H9 (cell line): ENCODE data around the gene NFIX. TPM values are rescaled to one million over a fixed set of nuclear protein-coding genes. Genes with fewer than 3 reads are reported as not detected.

ENCODE experiments used
- DNase-seq: peaks from one replicate; pipeline ENCODE4 v3.0.0-alpha.2; 2017
- H2AFZ ChIP-seq: one replicate; pipeline ENCODE4 v1.6.1; 2013; ENCODE audit warnings: mild to moderate bottlenecking, low read length, control low read depth, moderate library complexity
- H2AK5ac ChIP-seq: 2 replicates; pipeline ENCODE4 v1.6.1; 2013; ENCODE audit warnings: low read length, control low read depth, mixed read lengths; ENCODE audit not compliant: insufficient read length
- H2BK120ac ChIP-seq: one replicate; pipeline ENCODE4 v1.6.1; 2013; ENCODE audit warnings: low read depth, mild to moderate bottlenecking, low read length, control low read depth, inconsistent platforms; ENCODE audit not compliant: poor library complexity, severe bottlenecking
- H2BK12ac ChIP-seq: 2 replicates; pipeline ENCODE4 v1.6.1; 2013; ENCODE audit warnings: low read length, control low read depth, mixed read lengths, low read depth; ENCODE audit not compliant: insufficient read length
- H2BK15ac ChIP-seq: 2 replicates; pipeline ENCODE4 v1.6.1; 2013; ENCODE audit warnings: low read depth, low read length, control low read depth
- H2BK20ac ChIP-seq: one replicate; pipeline ENCODE4 v1.6.1; 2013; ENCODE audit warnings: low read depth, mild to moderate bottlenecking, low read length, control low read depth, inconsistent platforms; ENCODE audit not compliant: poor library complexity, severe bottlenecking
- H2BK5ac ChIP-seq: 2 replicates; pipeline ENCODE4 v1.6.1; 2013; ENCODE audit warnings: low read length, control low read depth, mixed read lengths; ENCODE audit not compliant: insufficient read length
- H3K14ac ChIP-seq: 2 replicates; pipeline ENCODE4 v1.6.1; 2013; ENCODE audit warnings: low read length, control low read depth; ENCODE audit not compliant: insufficient read depth
- H3K18ac ChIP-seq: 2 replicates; pipeline ENCODE4 v1.6.1; 2013; ENCODE audit warnings: low read depth, mild to moderate bottlenecking, mixed read lengths, low read length, control low read depth; ENCODE audit not compliant: insufficient read length
- H3K23ac ChIP-seq: 2 replicates; pipeline ENCODE4 v1.6.1; 2013; ENCODE audit warnings: low read length, control low read depth, mixed read lengths, low read depth; ENCODE audit not compliant: insufficient read length
- H3K23me2 ChIP-seq: 2 replicates; pipeline ENCODE4 v1.6.1; 2013; ENCODE audit warnings: low read depth, mild to moderate bottlenecking, mixed read lengths, low read length, control low read depth; ENCODE audit not compliant: insufficient read length, poor library complexity, severe bottlenecking
- H3K27ac ChIP-seq: 2 replicates; pipeline ENCODE4 v1.5.1; 2013; ENCODE audit warnings: low read length, control low read depth, mixed read lengths, low read depth; ENCODE audit not compliant: insufficient read length
- H3K27me3 ChIP-seq: 2 replicates; pipeline ENCODE4 v1.6.1; 2013; ENCODE audit warnings: low read length, control low read depth, inconsistent platforms; ENCODE audit not compliant: insufficient read depth
- H3K4ac ChIP-seq: 2 replicates; pipeline ENCODE4 v1.6.1; 2013; ENCODE audit warnings: low read depth, mild to moderate bottlenecking, control low read depth, inconsistent platforms, low read length, moderate library complexity
- H3K4me1 ChIP-seq: 2 replicates; pipeline ENCODE4 v1.6.1; 2013; ENCODE audit warnings: low read length, control low read depth, inconsistent platforms; ENCODE audit not compliant: insufficient read depth
- H3K4me2 ChIP-seq: 2 replicates; pipeline ENCODE4 v1.6.1; 2013; ENCODE audit warnings: low read length, control low read depth, mixed read lengths; ENCODE audit not compliant: insufficient read length, insufficient read depth
- H3K56ac ChIP-seq: 2 replicates; pipeline ENCODE4 v1.6.1; 2013; ENCODE audit warnings: low read depth, mild to moderate bottlenecking, mixed read lengths, low read length, control low read depth; ENCODE audit not compliant: insufficient read length
- H3K79me1 ChIP-seq: 2 replicates; pipeline ENCODE4 v1.6.1; 2013; ENCODE audit warnings: low read depth, mild to moderate bottlenecking, moderate library complexity, low read length, control low read depth, inconsistent platforms; ENCODE audit not compliant: insufficient read depth, poor library complexity, severe bottlenecking
- H3K79me2 ChIP-seq: 2 replicates; pipeline ENCODE4 v1.6.1; 2013; ENCODE audit warnings: low read length, control low read depth, inconsistent platforms; ENCODE audit not compliant: insufficient read depth
- H3K9ac ChIP-seq: 2 replicates; pipeline ENCODE4 v1.6.1; 2013; ENCODE audit warnings: low read length, control low read depth, mixed read lengths; ENCODE audit not compliant: insufficient read length; ENCODE audit errors: extremely low read depth
- H3K9me3 ChIP-seq: one replicate; pipeline ENCODE4 v1.6.1; 2013; ENCODE audit warnings: low read depth, low read length, inconsistent platforms; ENCODE audit not compliant: control insufficient read depth
- H3T11ph ChIP-seq: one replicate; pipeline ENCODE4 v1.6.1; 2013; ENCODE audit warnings: mild to moderate bottlenecking, low read length, control low read depth, inconsistent platforms
- H4K20me1 ChIP-seq: one replicate; pipeline ENCODE4 v1.6.1; 2013; ENCODE audit not compliant: control insufficient read depth, insufficient read length, insufficient read depth
- H4K5ac ChIP-seq: 2 replicates; pipeline ENCODE4 v1.6.1; 2013; ENCODE audit warnings: low read depth, mild to moderate bottlenecking, mixed read lengths, low read length, control low read depth; ENCODE audit not compliant: insufficient read length
- H4K8ac ChIP-seq: replicated peaks from 2 replicates; pipeline ENCODE4 v1.6.1; 2013; ENCODE audit warnings: low read length, control low read depth, mixed read lengths, low read depth; ENCODE audit not compliant: insufficient read length
- H4K91ac ChIP-seq: 2 replicates; pipeline ENCODE4 v1.6.1; 2013; ENCODE audit warnings: low read depth, mild to moderate bottlenecking, moderate library complexity, mixed read lengths, low read length, control low read depth; ENCODE audit not compliant: insufficient read length
- H3K27ac Mint-ChIP-seq, 3 experiments: 2 replicates in 2 of 3; 3 replicates in 1 of 3; pipeline ENCODE4 v1.8.0; 2020 to 2021; ENCODE audit warnings: mixed read lengths in 3 of 3, mild to moderate bottlenecking in 1 of 3, moderate library complexity in 1 of 3
- H3K27me3 Mint-ChIP-seq: 2 replicates; pipeline ENCODE4 v1.8.0; 2021; ENCODE audit warnings: low read depth, mild to moderate bottlenecking, moderate library complexity, mixed read lengths
- H3K36me3 Mint-ChIP-seq, 3 experiments: 2 replicates in 2 of 3; 3 replicates in 1 of 3; pipeline ENCODE4 v1.8.0; 2020 to 2021; ENCODE audit warnings: low read depth in 3 of 3, mixed read lengths in 3 of 3; ENCODE audit not compliant: insufficient read depth in 1 of 3
- H3K4me1 Mint-ChIP-seq, 2 experiments: 2 replicates each; pipeline ENCODE4 v1.8.0; 2020; ENCODE audit warnings: mixed read lengths in 2 of 2
- H3K4me3 Mint-ChIP-seq, 2 experiments: 2 replicates in 1 of 2; 3 replicates in 1 of 2; pipeline ENCODE4 v1.8.0; 2020 to 2021; ENCODE audit warnings: mild to moderate bottlenecking in 2 of 2, mixed read lengths in 2 of 2, moderate library complexity in 1 of 2
- H3K9me3 Mint-ChIP-seq, 2 experiments: 2 replicates in 1 of 2; 3 replicates in 1 of 2; pipeline ENCODE4 v1.8.0; 2020; ENCODE audit warnings: mild to moderate bottlenecking in 2 of 2, mixed read lengths in 2 of 2, moderate library complexity in 1 of 2
- CTCF ChIP-seq: fragments of 200-600 bp; sonication (generic); conservative IDR thresholded peaks from 3 replicates; pipeline ENCODE4 v1.8.0; 2021; ENCODE audit warnings: antibody characterized with exemption, mild to moderate bottlenecking
- WGBS: extraction: QIAGEN DNeasy Blood & Tissue Kit; methylation state at CpG from one replicate; pipeline ENCODE4 v1.1.7; 2013; ENCODE audit warnings: missing lambda C conversion rate, low lambda C conversion rate, mixed read lengths; ENCODE audit not compliant: insufficient read length; ENCODE audit errors: extremely low coverage; 5-methylcytosine and 5-hydroxymethylcytosine counted together
- total RNA-seq: library from RNA; stranded (reverse); gene quantifications from 2 replicates; pipeline ENCODE4 v1.2.1, GENCODE V29; 2021

NFIX gene
- total RNA-seq, 1 experiment from 2014 or later, result 0.31 TPM

DNA sequence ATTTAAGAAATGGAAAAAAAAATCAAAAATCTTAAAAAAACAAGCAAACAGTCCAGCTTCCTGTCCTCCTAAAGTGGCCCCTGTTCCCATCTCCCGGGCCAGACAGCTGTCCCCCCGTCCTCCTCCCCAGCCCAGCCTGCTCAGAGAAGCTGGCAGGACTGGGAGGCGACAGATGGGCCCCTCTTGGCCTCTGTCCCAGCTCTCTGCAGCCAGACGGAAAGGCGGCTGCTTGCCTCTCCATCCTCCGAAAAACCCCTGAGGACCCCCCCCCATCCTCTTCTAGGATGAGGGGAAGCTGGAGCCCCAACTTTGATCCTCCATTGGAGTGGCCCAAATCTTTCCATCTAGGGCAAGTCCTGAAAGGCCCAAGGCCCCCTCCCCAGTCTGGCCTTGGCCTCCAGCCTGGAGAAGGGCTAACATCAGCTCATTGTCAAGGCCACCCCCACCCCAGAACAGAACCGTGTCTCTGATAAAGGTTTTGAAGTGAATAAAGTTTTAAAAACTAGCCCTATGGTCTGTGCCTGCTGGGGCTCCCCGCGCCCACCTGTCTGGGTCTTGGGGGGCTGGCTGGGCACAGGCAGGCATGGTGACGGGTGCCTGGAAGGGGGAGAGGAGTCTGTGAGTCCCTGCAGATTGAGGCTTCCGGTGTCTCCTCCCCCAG, 42.0 kb upstream of the NFIX start:
- H4K5ac ChIP-seq, result no peak overlapping the region
- Mint-ChIP-seq H3K4me1 (peaks cover 21 to 36% of the 10 kb centered on the region in 2 experiments), H3K27me3 (no peaks in the 10 kb centered on the region), H3K36me3 (peaks cover 42 to 72% (median 67%) of the 10 kb centered on the region in 3 experiments), H3K4me3 (no peak overlapping the region), H3K27ac (peak overlapping the region in 2 of 3 experiments; percentile 31 to 72; a peak in 2 of 7 replicates), H3K9me3 (no peaks in the 10 kb centered on the region; a peak in 1 of 5 replicates)
- no peak overlapping the region for H3K27ac ChIP-seq
- no peak overlapping the region for H2AFZ ChIP-seq
- no peak overlapping the region for H3K14ac ChIP-seq
- H2BK15ac ChIP-seq, result no peak overlapping the region
- no peaks in the 10 kb centered on the region; the same call in 1 of the 2 replicates for H3K4me1 ChIP-seq
- no peaks in the 10 kb centered on the region for H3K27me3 ChIP-seq
- H3K18ac ChIP-seq, result no peak overlapping the region
- no peak overlapping the region for H2AK5ac ChIP-seq
- H4K91ac ChIP-seq, result no peak overlapping the region
- H3K9ac ChIP-seq, result no peak overlapping the region
- no peak overlapping the region for H3K56ac ChIP-seq
- no peak for TF ChIP-seq CTCF
- DNase-seq, result no peak
- no peak overlapping the region for H3K23ac ChIP-seq
- no peak overlapping the region for H3T11ph ChIP-seq
- no peak overlapping the region for H2BK120ac ChIP-seq
- H3K23me2 ChIP-seq, result peaks cover 3% of the 10 kb centered on the region
- H4K20me1 ChIP-seq, result no peaks in the 10 kb centered on the region
- no peak overlapping the region for H2BK20ac ChIP-seq
- H3K79me1 ChIP-seq, result peaks cover 5% of the 10 kb centered on the region
- H2BK12ac ChIP-seq, result no peak overlapping the region
- H2BK5ac ChIP-seq, result no peak overlapping the region
- H4K8ac ChIP-seq, result no peak overlapping the region
- H3K4me2 ChIP-seq, result no peak overlapping the region
- peaks cover 7% of the 10 kb centered on the region; the same call in 1 of the 2 replicates for H3K79me2 ChIP-seq
- H3K9me3 ChIP-seq, result no peaks in the 10 kb centered on the region
- WGBS, result no CpG with 5 or more reads among the region's 11 CpGs
- no peak overlapping the region for H3K4ac ChIP-seq
